Caco-2 (cell line): ENCODE results near the gene UBE2L5. TPM values are rescaled to one million over a fixed set of nuclear protein-coding genes. Genes with fewer than 3 reads are reported as not detected.

Source experiments
- BruUV-seq: library from RNA; stranded (reverse); fragments of 400-500 nt; replicated peaks from 2 replicates; lab custom pipeline; 2021; lab: Mats Ljungman, UMichigan
- CTCF ChIA-PET: fragments of 300-600 bp; sonication (Branson Sonifier 250); formaldehyde crosslinking; loops from one replicate; lab custom pipeline; 2022; ENCODE audit warnings: antibody characterized with exemption; lab: Charles Lee
- POLR2A ChIA-PET: fragments of 300-600 bp; sonication (Branson Sonifier 250); formaldehyde crosslinking; loops from one replicate; lab custom pipeline; 2022; ENCODE audit warnings: antibody characterized with exemption; lab: Charles Lee
- DNase-seq, 2 experiments: peaks; one replicate each; pipeline versions ENCODE4 v3.0.0 to v3.0.0-alpha.2; 2020 to 2022
- H3K27me3 ChIP-seq: replicated peaks from 2 replicates; pipeline ENCODE4 v1.6.0; 2011; ENCODE audit warnings: low read length; ENCODE audit not compliant: control insufficient read depth, insufficient read depth
- H3K36me3 ChIP-seq: 2 replicates; pipeline ENCODE4 v1.5.1; 2011; ENCODE audit warnings: low read length; ENCODE audit not compliant: control insufficient read depth, insufficient read depth
- H3K4me1 ChIP-seq: fragments of 250-450 bp; sonication (Bioruptor Pico); 2 replicates; pipeline ENCODE4 v1.5.1; 2020; ENCODE audit warnings: mild to moderate bottlenecking
- H3K4me3 ChIP-seq: 2 replicates; pipeline ENCODE4 v1.5.1; 2011; ENCODE audit warnings: low read depth, mild to moderate bottlenecking, control low read depth, low read length
- H3K9me3 ChIP-seq: fragments of 250-450 bp; sonication (Bioruptor Pico); 2 replicates; pipeline ENCODE4 v1.5.1; 2020; ENCODE audit warnings: mild to moderate bottlenecking, moderate library complexity
- H3K27ac Mint-ChIP-seq: one replicate; pipeline ENCODE4 v1.8.0; 2022; ENCODE audit warnings: mixed read lengths; ENCODE audit not compliant: unreplicated experiment
- H3K27me3 Mint-ChIP-seq: one replicate; pipeline ENCODE4 v1.8.0; 2022; ENCODE audit warnings: mixed read lengths; ENCODE audit not compliant: insufficient read depth, unreplicated experiment
- H3K36me3 Mint-ChIP-seq: one replicate; pipeline ENCODE4 v1.8.0; 2022; ENCODE audit warnings: mild to moderate bottlenecking, mixed read lengths; ENCODE audit not compliant: insufficient read depth, unreplicated experiment
- H3K4me1 Mint-ChIP-seq: one replicate; pipeline ENCODE4 v1.8.0; 2022; ENCODE audit warnings: low read depth, mixed read lengths; ENCODE audit not compliant: unreplicated experiment
- H3K4me3 Mint-ChIP-seq: one replicate; pipeline ENCODE4 v1.8.0; 2022; ENCODE audit warnings: mild to moderate bottlenecking, moderate library complexity, mixed read lengths; ENCODE audit not compliant: unreplicated experiment
- H3K9me3 Mint-ChIP-seq: one replicate; pipeline ENCODE4 v1.8.0; 2022; ENCODE audit warnings: mixed read lengths; ENCODE audit not compliant: unreplicated experiment
- CTCF ChIP-seq, 2 experiments: fragments of 200-600 bp in 1 of 2; IDR thresholded peaks; 1 replicate in 1 of 2; 2 replicates in 1 of 2; pipeline versions ENCODE4 v1.5.1 to v1.8.0; 2011 to 2022; ENCODE audit warnings: antibody characterized with exemption in 1 of 2, control low read depth in 1 of 2, inconsistent platforms in 1 of 2, low read depth in 1 of 2, low read length in 1 of 2, mild to moderate bottlenecking in 1 of 2, moderate library complexity in 1 of 2; ENCODE audit not compliant: insufficient read depth in 1 of 2, severe bottlenecking in 1 of 2, unreplicated experiment in 1 of 2
- intact Hi-C: fragments of 100-400 bp; cut with micrococcal nuclease; formaldehyde crosslinking; loops from one replicate; pipeline ENCODE4 v1.10.0; 2022; ENCODE audit not compliant: unreplicated experiment
- total RNA-seq: library from RNA; stranded (reverse); gene quantifications from 2 replicates; pipeline ENCODE4 v1.2.3, GENCODE V29; 2022

The UBE2L5 gene
- total RNA-seq, 1 experiment from 2014 or later = not detected

- intact Hi-C loops = no loop called here
- Histone ChIP-seq H3K9me3 (no peaks in the 10 kb centered on the region), H3K27me3 (no peaks in the 10 kb centered on the region), H3K4me1 (peaks cover 17% of the 10 kb centered on the region), H3K36me3 (no peaks in the 10 kb centered on the region), H3K4me3 (no peak overlapping the region)
- Mint-ChIP-seq H3K4me1 (peaks cover 8% of the 10 kb centered on the region), H3K27ac (no peak overlapping the region), H3K36me3 (no peaks in the 10 kb centered on the region), H3K4me3 (no peak overlapping the region), H3K9me3 (no peaks in the 10 kb centered on the region), H3K27me3 (no peaks in the 10 kb centered on the region)
- ChIA-PET CTCF (no interaction called here), POLR2A (no interaction called here)
- DNase-seq = no peak
- no peak for TF ChIP-seq CTCF (IDR thresholded peaks at IDR 0.05; ENCODE audit: insufficient read depth in 1 of 2, low read depth in 1 of 2, low read length in 1 of 2, severe bottlenecking in 1 of 2, unreplicated experiment in 1 of 2)
- no TSS peak for BruUV-seq
These were observed 6.9 kb downstream of the UBE2L5 start for GRCh38 chr13:30429235-30429634.

- DNase-seq = no peak
- CTCF ChIA-PET = no interaction called here
- no peaks in the 10 kb centered on the region for H3K9me3 Mint-ChIP-seq
- H3K4me3 Mint-ChIP-seq = no peak overlapping the region
- no peak for TF ChIP-seq CTCF (IDR thresholded peaks at IDR 0.05; ENCODE audit: insufficient read depth in 1 of 2, low read depth in 1 of 2, low read length in 1 of 2, severe bottlenecking in 1 of 2, unreplicated experiment in 1 of 2)
- POLR2A ChIA-PET = no interaction called here
- peak overlapping the region; percentile 70 for H3K27ac Mint-ChIP-seq
- H3K4me3 ChIP-seq = no peak overlapping the region
- no peaks in the 10 kb centered on the region for H3K9me3 ChIP-seq
- no peaks in the 10 kb centered on the region for H3K36me3 ChIP-seq
- peaks cover 8% of the 10 kb centered on the region for H3K4me1 Mint-ChIP-seq
- intact Hi-C loops = no loop called here
- H3K27me3 Mint-ChIP-seq = no peaks in the 10 kb centered on the region
- BruUV-seq = no TSS peak
- H3K36me3 Mint-ChIP-seq = no peaks in the 10 kb centered on the region
- peaks cover 17% of the 10 kb centered on the region for H3K4me1 ChIP-seq
- no peaks in the 10 kb centered on the region for H3K27me3 ChIP-seq
These were observed 7.7 kb downstream of the UBE2L5 start for GRCh38 chr13:30429721-30430694.

DNA sequence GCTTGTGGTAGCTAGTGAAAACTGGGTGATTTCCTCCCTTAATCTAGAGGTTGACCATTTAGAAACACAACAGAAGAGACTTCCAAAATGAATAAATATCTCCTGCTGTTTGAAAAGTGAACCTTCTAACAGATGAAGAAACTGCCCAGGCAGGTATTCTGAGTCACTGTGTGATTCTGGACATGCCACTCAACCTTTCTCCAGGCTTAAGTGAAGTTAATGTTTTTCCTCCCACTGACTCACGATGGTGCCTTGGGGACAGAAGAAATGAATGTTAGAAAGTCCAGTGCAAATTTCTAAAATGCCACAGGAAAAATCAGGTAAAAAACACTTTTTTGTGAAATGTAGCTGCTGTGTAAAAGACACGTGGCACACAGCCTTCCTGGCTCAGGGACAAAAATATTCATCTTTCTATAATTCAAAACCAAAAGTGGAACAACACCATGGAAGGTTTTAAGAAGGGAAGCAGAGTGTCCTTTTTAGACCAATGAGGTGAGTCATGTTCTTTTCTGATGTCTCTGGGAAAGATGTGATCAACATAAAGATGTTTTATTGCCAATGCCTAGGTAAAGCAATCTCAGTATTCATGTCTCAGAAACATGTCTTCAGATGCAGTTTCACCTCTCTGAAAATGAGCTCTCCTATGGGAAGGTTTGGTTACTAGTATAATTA lies 9.1 kb downstream of the UBE2L5 start:
- H3K4me1 ChIP-seq = peaks cover 17% of the 10 kb centered on the region
- peak in 1 of 2 experiments; percentile 33 for DNase-seq
- H3K4me3 ChIP-seq = no peak overlapping the region
- no peaks in the 10 kb centered on the region for H3K27me3 ChIP-seq
- no peaks in the 10 kb centered on the region for H3K9me3 ChIP-seq
- Mint-ChIP-seq H3K9me3 (no peaks in the 10 kb centered on the region), H3K27me3 (no peaks in the 10 kb centered on the region), H3K27ac (no peak overlapping the region), H3K4me1 (peaks cover 8% of the 10 kb centered on the region), H3K36me3 (no peaks in the 10 kb centered on the region), H3K4me3 (no peak overlapping the region)
- H3K36me3 ChIP-seq = no peaks in the 10 kb centered on the region
- intact Hi-C loops = no loop called here
- BruUV-seq = no TSS peak
- CTCF ChIA-PET = no interaction called here
- POLR2A ChIA-PET = no interaction called here
- no peak for TF ChIP-seq CTCF (IDR thresholded peaks at IDR 0.05; ENCODE audit: insufficient read depth in 1 of 2, low read depth in 1 of 2, low read length in 1 of 2, severe bottlenecking in 1 of 2, unreplicated experiment in 1 of 2)
